Activated CD4-positive, CD25-positive, alpha-beta regulatory T cell treated with anti-CD3 and anti-CD28 coated beads, Interleukin-2, amount 50 U/mL, for 24 hours (primary cell): ENCODE data around the gene THAP6.
A peak's percentile ranks its signal among the peaks of the same experiment; 100 is the strongest.
"Not testable (repeated sequence)": the region's sequence is repeated elsewhere in the genome, so short reads cannot be mapped to it uniquely, and the experiment has no call there.

ENCODE experiments used
- ATAC-seq, 2 donors: fragments of 150-1000 bp; cut with Tn5 transposase; one replicate each; pipeline ENCODE4 v1.10.0; 2021; ENCODE audit warnings: mild to moderate bottlenecking in 1 of 2, moderate library complexity in 1 of 2

Gene THAP6

GRCh38 chr4:75527482-75527881 is 13.2 kb downstream of the THAP6 start:
- no peak for ATAC-seq

- ATAC-seq, result no peak
These were observed 16.5 kb downstream of the THAP6 start for GRCh38 chr4:75530556-75531322.

- not testable (repeated sequence) for ATAC-seq
These were observed 17.4 kb downstream of the THAP6 start for GRCh38 chr4:75531536-75532143.

- ATAC-seq, result not testable (repeated sequence)
These were observed 19.1 kb downstream of the THAP6 start for GRCh38 chr4:75533339-75533887.

- ATAC-seq, result not testable (repeated sequence)
These were observed 19.7 kb downstream of the THAP6 start for GRCh38 chr4:75533926-75534325.

- not testable (repeated sequence) for ATAC-seq
These were observed 23.0 kb downstream of the THAP6 start for GRCh38 chr4:75537308-75537707.

- peak; percentile 41 to 43 for ATAC-seq
These were observed 28.6 kb downstream of the THAP6 start for GRCh38 chr4:75542824-75543223.

- not testable (repeated sequence) for ATAC-seq
These were observed 29.9 kb downstream of the THAP6 start for GRCh38 chr4:75544220-75544619.

GRCh38 chr4:75544870-75545269 is 30.6 kb downstream of the THAP6 start:
- ATAC-seq, result no peak

- no peak for ATAC-seq
These were observed 31.3 kb downstream of the THAP6 start for GRCh38 chr4:75545526-75545925.

GRCh38 chr4:75547647-75548387 is 33.5 kb downstream of the THAP6 start:
- ATAC-seq, result no peak

GRCh38 chr4:75549019-75549418 is 34.7 kb downstream of the THAP6 start:
- ATAC-seq, result no peak

- ATAC-seq, result no peak
These were observed 38.2 kb downstream of the THAP6 start for GRCh38 chr4:75552452-75552851.

- peak; percentile 94 to 97 for ATAC-seq
These were observed 41.3 kb downstream of the THAP6 start, which contains the start of gene ODAPH for GRCh38 chr4:75555294-75556164. ODAPH (plus strand) TSS chr4:75556066; CDS start chr4:75556083, 17 bp downstream.

GRCh38 chr4:75557696-75558095 is 43.4 kb downstream of the THAP6 start:
- ATAC-seq, result no peak

- ATAC-seq, result no peak
These were observed 47.5 kb downstream of the THAP6 start for GRCh38 chr4:75561789-75562188.

- no peak for ATAC-seq
These were observed 49.8 kb downstream of the THAP6 start for GRCh38 chr4:75564023-75564422.

- no peak for ATAC-seq
These were observed 51.2 kb downstream of the THAP6 start for GRCh38 chr4:75565481-75565880.

GRCh38 chr4:75566911-75567310 is 52.6 kb downstream of the THAP6 start:
- ATAC-seq, result no peak

- no peak for ATAC-seq
These were observed 53.5 kb downstream of the THAP6 start for GRCh38 chr4:75567725-75568124.
